Activated B cell treated with CpG ODN at 0.5 μM for 24 hours (primary cell): ENCODE measurements around the gene GSTT2. TPM values are rescaled to one million over a fixed set of nuclear protein-coding genes. Genes with fewer than 3 reads are reported as not detected.
"Not testable (repeated sequence)": the region's sequence is repeated elsewhere in the genome, so short reads cannot be mapped to it uniquely, and the experiment has no call there.

Source experiments
- ATAC-seq: fragments of 200-7000 bp; cut with Tn5 transposase; one replicate; pipeline ENCODE4 v1.10.0; 2021; ENCODE audit warnings: low read depth, mild to moderate bottlenecking, moderate library complexity
- CTCF ChIA-PET: fragments of 350-600 bp; sonication (Branson Sonifier 250); formaldehyde crosslinking; loops from one replicate; lab custom pipeline; 2021; ENCODE audit warnings: antibody characterized with exemption; lab: Charles Lee
- POLR2A ChIA-PET: fragments of 350-600 bp; sonication (Branson Sonifier 250); formaldehyde crosslinking; loops from one replicate; lab custom pipeline; 2021; ENCODE audit warnings: antibody characterized with exemption; lab: Charles Lee
- DNase-seq: peaks from one replicate; pipeline ENCODE4 v3.0.0; 2022
- H3K27ac Mint-ChIP-seq: one replicate; pipeline ENCODE4 v1.8.0; 2020; ENCODE audit warnings: mixed read lengths
- H3K27me3 Mint-ChIP-seq: one replicate; pipeline ENCODE4 v1.8.0; 2021; ENCODE audit warnings: mixed read lengths
- H3K36me3 Mint-ChIP-seq: one replicate; pipeline ENCODE4 v1.8.0; 2021; ENCODE audit warnings: low read depth, mixed read lengths
- H3K4me1 Mint-ChIP-seq: one replicate; pipeline ENCODE4 v1.8.0; 2021; ENCODE audit warnings: mixed read lengths
- H3K4me3 Mint-ChIP-seq: one replicate; pipeline ENCODE4 v1.8.0; 2020; ENCODE audit warnings: mild to moderate bottlenecking, mixed read lengths
- H3K9me3 Mint-ChIP-seq: one replicate; pipeline ENCODE4 v1.8.0; 2020; ENCODE audit warnings: mixed read lengths
- CTCF ChIP-seq: fragments of 200-600 bp; IDR thresholded peaks from one replicate; pipeline ENCODE4 v1.8.0; 2022; ENCODE audit warnings: antibody characterized with exemption, mild to moderate bottlenecking
- intact Hi-C: fragments of 100-400 bp; cut with micrococcal nuclease; formaldehyde crosslinking; loops from one replicate; pipeline ENCODE4 v1.15.1; 2024
- total RNA-seq: library from RNA; stranded (reverse); gene quantifications from 2 replicates; pipeline ENCODE4 v1.2.3, GENCODE V29; 2022

The GSTT2 gene
- not detected in 2 replicates for total RNA-seq

GRCh38 chr22:23979557-23980240 is at the start of gene GSTT2:
TSS of gene GSTT2 (plus strand) at chr22:23980134.
- H3K4me3 Mint-ChIP-seq, H3K9me3 Mint-ChIP-seq, H3K36me3 Mint-ChIP-seq, CTCF ChIA-PET, DNase-seq, POLR2A ChIA-PET, H3K4me1 Mint-ChIP-seq, H3K27ac Mint-ChIP-seq, ATAC-seq, H3K27me3 Mint-ChIP-seq: not testable (repeated sequence)
- intact Hi-C loops = loop anchor here (5.0 to 10.0 kb wide), 4 partner anchors 65 to 545 kb away; partner anchors contain the start of gene GGT5

DNA sequence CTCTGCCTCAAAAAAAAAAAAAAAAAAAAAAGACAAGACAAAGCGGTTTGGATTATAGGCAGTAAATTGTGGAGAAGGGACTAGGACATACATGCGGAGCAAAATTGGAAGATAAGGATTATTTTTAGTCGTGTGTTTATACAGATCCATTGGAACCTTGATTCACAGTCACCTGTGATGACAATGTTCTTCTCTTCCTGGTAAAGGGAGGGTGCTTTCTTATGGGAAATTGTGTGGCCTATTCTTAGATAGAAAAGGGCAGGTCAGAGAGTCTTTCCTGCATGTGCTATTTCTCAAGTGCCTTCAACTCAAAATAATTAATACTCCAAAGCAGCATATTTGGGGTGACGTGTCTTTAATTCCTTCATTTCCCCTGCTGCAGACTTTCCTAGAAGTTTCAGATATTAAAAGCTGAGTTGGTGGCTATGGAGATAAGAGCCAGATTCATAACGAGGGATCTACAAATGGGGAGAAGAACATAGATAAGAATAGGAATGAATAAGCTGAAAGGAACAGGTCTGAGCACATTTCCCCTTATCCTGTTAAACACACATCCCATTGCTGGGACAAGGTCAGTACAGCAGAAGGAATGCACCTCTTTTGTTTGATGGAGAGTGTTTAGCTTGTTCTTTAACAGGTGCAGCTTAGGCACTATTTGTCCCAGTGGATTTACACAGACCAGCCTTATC is 41.5 kb upstream of the GSTT2 start:
- ChIA-PET CTCF (no interaction called here), POLR2A (no interaction called here)
- Mint-ChIP-seq H3K36me3 (no peaks in the 10 kb centered on the region), H3K9me3 (no peaks in the 10 kb centered on the region), H3K27ac (no peak overlapping the region), H3K27me3 (peaks cover 2% of the 10 kb centered on the region), H3K4me3 (no peak overlapping the region), H3K4me1 (no peaks in the 10 kb centered on the region)
- intact Hi-C loops = no loop called here
- no peak for TF ChIP-seq CTCF
- DNase-seq (no peak), ATAC-seq (no peak)

- Mint-ChIP-seq H3K27ac (no peak overlapping the region), H3K4me3 (no peak overlapping the region)
These were observed 40.9 kb upstream of the GSTT2 start for GRCh38 chr22:23939017-23939357.

GRCh38 chr22:23940166-23940565 is 39.8 kb upstream of the GSTT2 start:
- CTCF ChIA-PET, H3K4me3 Mint-ChIP-seq, H3K27ac Mint-ChIP-seq, H3K9me3 Mint-ChIP-seq, H3K4me1 Mint-ChIP-seq, H3K36me3 Mint-ChIP-seq, POLR2A ChIA-PET, intact Hi-C loops, DNase-seq, ATAC-seq, H3K27me3 Mint-ChIP-seq: not testable (repeated sequence)

More at GRCh38 chr22:23939017-23939357, 40.9 kb upstream of the GSTT2 start:
- no peak for TF ChIP-seq CTCF
- no peak for DNase-seq
- ChIA-PET CTCF (no interaction called here), POLR2A (no interaction called here)
- peaks cover 2% of the 10 kb centered on the region for H3K27me3 Mint-ChIP-seq
- H3K9me3 Mint-ChIP-seq = no peaks in the 10 kb centered on the region
- no peaks in the 10 kb centered on the region for H3K4me1 Mint-ChIP-seq
- H3K36me3 Mint-ChIP-seq = no peaks in the 10 kb centered on the region
- intact Hi-C loops = no loop called here
- no peak for ATAC-seq

DNA sequence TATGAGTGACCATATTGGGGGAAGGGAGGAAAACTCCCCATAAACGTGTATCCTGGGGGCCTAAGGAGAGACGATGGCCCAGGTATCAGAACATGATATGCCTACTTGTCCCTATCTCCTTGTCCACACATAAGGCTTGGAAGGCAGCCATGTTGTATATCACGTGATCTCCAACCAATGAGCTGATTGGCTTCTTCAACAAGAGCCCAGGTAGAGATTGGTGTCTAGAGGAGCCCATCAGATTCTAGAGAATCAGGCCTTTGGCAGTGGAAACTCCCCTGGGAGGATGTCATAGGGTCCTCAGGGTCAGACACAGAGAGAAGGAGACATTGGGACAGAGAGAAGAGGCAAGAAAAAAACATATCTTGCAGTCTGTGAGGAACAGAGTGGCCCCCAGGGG is 32.5 kb upstream of the GSTT2 start:
- CTCF ChIA-PET, intact Hi-C loops: not testable (repeated sequence)
- POLR2A ChIA-PET = interaction anchor here (0.6 kb wide), 1 partner anchor 60 kb away, joined by 9 read pairs; no protein-coding TSS in a partner anchor

GRCh38 chr22:23949764-23950163 is 30.2 kb upstream of the GSTT2 start:
- POLR2A ChIA-PET, H3K27me3 Mint-ChIP-seq, H3K27ac Mint-ChIP-seq, H3K4me3 Mint-ChIP-seq, H3K9me3 Mint-ChIP-seq, H3K36me3 Mint-ChIP-seq, CTCF ChIA-PET, ATAC-seq, DNase-seq, H3K4me1 Mint-ChIP-seq: not testable (repeated sequence)
- intact Hi-C loops = loop anchor here (10.0 kb wide), 2 partner anchors 225 to 575 kb away; no protein-coding TSS in a partner anchor

More for the DNA sequence above, 32.5 kb upstream of the GSTT2 start:
- not testable (repeated sequence) for H3K9me3 Mint-ChIP-seq, H3K4me1 Mint-ChIP-seq, H3K36me3 Mint-ChIP-seq, DNase-seq, H3K27ac Mint-ChIP-seq, H3K27me3 Mint-ChIP-seq, ATAC-seq, H3K4me3 Mint-ChIP-seq

DNA sequence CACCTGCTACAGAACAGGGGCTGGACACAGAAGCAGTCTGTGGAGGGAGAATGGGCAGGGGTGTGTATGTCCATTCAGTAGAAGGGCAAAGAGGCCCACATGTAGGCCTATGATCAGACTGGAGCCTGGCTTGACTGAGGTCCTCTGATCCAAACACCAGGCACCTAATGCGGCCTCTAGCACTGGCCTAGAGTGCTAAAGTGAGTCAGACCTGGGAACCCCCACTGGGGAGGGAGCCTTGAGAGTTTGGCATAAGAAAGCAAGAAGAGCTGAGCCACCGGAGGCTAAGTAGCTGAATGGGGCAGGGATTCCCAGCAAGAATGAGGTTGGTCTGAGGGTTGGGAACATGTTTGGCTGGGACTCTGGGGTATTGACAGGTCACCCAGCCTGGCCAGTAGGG is 28.6 kb upstream of the GSTT2 start:
- POLR2A ChIA-PET, H3K27ac Mint-ChIP-seq: not testable (repeated sequence)
- intact Hi-C loops = loop anchor here (10.0 kb wide), 2 partner anchors 223 to 573 kb away; no protein-coding TSS in a partner anchor

DNA sequence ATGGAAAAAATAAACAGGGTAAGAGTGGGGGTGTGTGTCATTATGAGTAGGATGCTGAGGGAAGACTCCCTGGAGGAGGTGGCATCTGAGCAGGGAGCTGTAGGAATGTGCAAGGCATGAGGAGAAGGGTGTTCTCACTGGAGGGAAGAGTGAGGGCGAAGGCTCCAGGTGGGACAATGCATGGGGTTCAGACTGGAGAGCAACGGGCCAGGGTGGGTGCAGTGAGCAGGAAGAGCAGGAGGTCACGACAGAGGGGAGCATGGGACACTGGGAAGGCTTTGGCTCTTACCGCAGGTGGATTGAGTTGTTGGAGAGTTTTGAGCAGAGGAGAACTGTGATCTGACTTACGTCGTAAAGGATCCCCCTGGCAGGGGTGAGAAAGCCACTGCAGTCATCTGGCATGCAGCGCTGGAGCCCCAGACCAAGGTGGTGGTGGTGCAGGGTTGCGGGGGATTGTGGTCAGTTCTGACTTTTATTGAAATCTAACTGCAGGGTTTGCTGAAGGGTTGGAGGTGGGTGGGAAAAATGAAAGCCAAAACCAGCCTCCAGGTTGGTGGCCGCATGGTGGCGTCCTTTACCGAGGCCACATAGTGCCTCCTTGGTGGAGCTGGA is 27.0 kb upstream of the GSTT2 start:
- H3K27me3 Mint-ChIP-seq, H3K4me1 Mint-ChIP-seq, ATAC-seq, H3K9me3 Mint-ChIP-seq, CTCF ChIA-PET, H3K4me3 Mint-ChIP-seq, H3K27ac Mint-ChIP-seq, POLR2A ChIA-PET, H3K36me3 Mint-ChIP-seq, DNase-seq: not testable (repeated sequence)
- intact Hi-C loops = loop anchor here (10.0 kb wide), 2 partner anchors 222 to 572 kb away; no protein-coding TSS in a partner anchor

More for the DNA sequence above, 28.6 kb upstream of the GSTT2 start:
- H3K4me1 Mint-ChIP-seq, CTCF ChIA-PET, DNase-seq, ATAC-seq, H3K4me3 Mint-ChIP-seq, H3K9me3 Mint-ChIP-seq, H3K36me3 Mint-ChIP-seq, H3K27me3 Mint-ChIP-seq: not testable (repeated sequence)

DNA sequence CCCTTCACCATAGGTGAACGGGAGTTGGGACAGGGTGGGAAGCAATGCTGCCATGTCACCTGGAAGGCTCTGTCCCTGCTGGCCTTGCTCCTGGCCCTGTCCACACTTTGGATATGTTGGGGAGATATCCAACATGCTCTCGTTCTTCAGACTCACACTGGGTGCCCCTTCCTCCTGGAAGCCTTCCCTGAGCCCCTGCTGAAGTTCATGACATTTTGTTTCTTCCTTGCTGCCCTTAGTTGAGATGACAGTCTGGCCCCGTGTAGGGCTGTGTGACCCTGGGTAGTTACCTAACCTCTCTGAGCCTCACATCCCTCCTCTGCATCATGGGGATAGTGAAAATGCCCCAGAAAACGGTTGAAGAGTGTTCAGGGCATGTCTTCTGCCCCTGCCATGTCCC is 26.4 kb upstream of the GSTT2 start:
- H3K27me3 Mint-ChIP-seq, H3K4me3 Mint-ChIP-seq, DNase-seq, POLR2A ChIA-PET, ATAC-seq, H3K36me3 Mint-ChIP-seq, H3K27ac Mint-ChIP-seq, H3K9me3 Mint-ChIP-seq, H3K4me1 Mint-ChIP-seq, CTCF ChIA-PET: not testable (repeated sequence)
- intact Hi-C loops = loop anchor here (10.0 kb wide), 2 partner anchors 221 to 571 kb away; no protein-coding TSS in a partner anchor
